ENCODE results near the gene RBMS3.

- no peak for TF ChIP-seq CTCF (conservative IDR thresholded peaks at IDR 0.05; ENCODE audit: low read depth, low read length)
- no peak for TF ChIP-seq EZH2 (IDR thresholded peaks at IDR 0.05; ENCODE audit: borderline replicate concordance, low read depth, low read length, poor library complexity, severe bottlenecking)
Measured at GRCh38 chr3:29311795-29312194, 30.9 kb downstream of the RBMS3 start.

Data from A673 (cell line).